Neural cell (in vitro differentiated cells): ENCODE results near the gene ZNF786. TPM values are rescaled to one million over a fixed set of nuclear protein-coding genes. Genes with fewer than 3 reads are reported as not detected.
"Not testable (repeated sequence)": the region's sequence is repeated elsewhere in the genome, so short reads cannot be mapped to it uniquely, and the experiment has no call there.

Experiments used
- H2AFZ ChIP-seq: fragments of 200-600, 300-800 bp; sonication (generic), shearing (Covaris generic); 2 replicates; pipeline ENCODE4 v1.6.0; 2014; ENCODE audit warnings: low read depth, mild to moderate bottlenecking, antibody characterized with exemption, low read length, moderate library complexity
- H3F3A ChIP-seq: fragments of 200-600 bp; shearing (Covaris generic); 2 replicates; pipeline ENCODE4 v1.6.1; 2016; ENCODE audit warnings: mild to moderate bottlenecking, moderate library complexity, mixed read lengths, antibody characterized with exemption, low read length; ENCODE audit not compliant: insufficient read depth, poor library complexity, severe bottlenecking
- H3K27ac ChIP-seq: fragments of 200-600, 300-800 bp; sonication (generic), shearing (Covaris generic); 2 replicates; pipeline ENCODE4 v1.5.1; 2014; ENCODE audit warnings: mild to moderate bottlenecking, low read length, moderate library complexity
- H3K27me3 ChIP-seq: fragments of 300-800, 200-600 bp; sonication (generic), shearing (Covaris generic); 2 replicates; pipeline ENCODE4 v1.6.0; 2014; ENCODE audit warnings: mild to moderate bottlenecking, low read depth, low read length, moderate library complexity; ENCODE audit not compliant: insufficient read depth
- H3K36me3 ChIP-seq: fragments of 300-800, 200-600 bp; sonication (generic), shearing (Covaris generic); 2 replicates; pipeline ENCODE4 v1.5.1; 2014; ENCODE audit warnings: mild to moderate bottlenecking, antibody characterized with exemption, low read length, moderate library complexity; ENCODE audit not compliant: insufficient read depth
- H3K4me2 ChIP-seq: fragments of 300-800, 200-600 bp; sonication (generic), shearing (Covaris generic); 2 replicates; pipeline ENCODE4 v1.6.0; 2014; ENCODE audit warnings: mild to moderate bottlenecking, low read length
- H3K4me3 ChIP-seq: fragments of 300-800, 200-600 bp; sonication (generic), shearing (Covaris generic); 2 replicates; pipeline ENCODE4 v1.5.1; 2014; ENCODE audit warnings: mild to moderate bottlenecking, low read length, moderate library complexity
- H3K79me2 ChIP-seq: fragments of 200-600 bp; shearing (Covaris generic); replicated peaks from 2 replicates; pipeline ENCODE4 v1.6.0; 2014; ENCODE audit warnings: mild to moderate bottlenecking, low read length, moderate library complexity; ENCODE audit not compliant: insufficient read depth
- H3K9ac ChIP-seq: fragments of 300-800, 200-600 bp; sonication (generic), shearing (Covaris generic); 2 replicates; pipeline ENCODE4 v1.6.1; 2016; ENCODE audit warnings: mild to moderate bottlenecking, low read length, mixed read lengths
- H3K9me2 ChIP-seq: fragments of 200-600 bp; shearing (Covaris generic); 2 replicates; pipeline ENCODE4 v1.6.1; 2016; ENCODE audit warnings: mild to moderate bottlenecking, low read length, mixed read lengths; ENCODE audit not compliant: insufficient read depth
- H3K9me3 ChIP-seq: fragments of 200-600, 300-800 bp; sonication (generic), shearing (Covaris generic); 2 replicates; pipeline ENCODE4 v1.6.1; 2016; ENCODE audit warnings: mild to moderate bottlenecking, mixed run types, low read length, moderate library complexity, mixed read lengths
- H4K20me1 ChIP-seq: fragments of 200-600 bp; shearing (Covaris generic); 2 replicates; pipeline ENCODE4 v1.6.1; 2016; ENCODE audit warnings: mild to moderate bottlenecking, mixed run types; ENCODE audit not compliant: insufficient read depth
- CTCF ChIP-seq: fragments of 450-650 bp; IDR thresholded peaks from 2 replicates; pipeline ENCODE4 v1.5.1; 2014; ENCODE audit warnings: antibody characterized with exemption, mild to moderate bottlenecking, moderate library complexity; ENCODE audit not compliant: poor library complexity, severe bottlenecking
- EP300 ChIP-seq: fragments of 450-650 bp; conservative IDR thresholded peaks from 2 replicates; pipeline ENCODE4 v1.6.1; 2014; ENCODE audit warnings: antibody characterized with exemption, mild to moderate bottlenecking, moderate library complexity; ENCODE audit not compliant: poor library complexity, severe bottlenecking
- EZH2 ChIP-seq: fragments of 200-600, 300-800 bp; shearing (Covaris generic), sonication (generic); IDR thresholded peaks from 2 replicates; pipeline ENCODE4 v1.6.1; 2014; ENCODE audit warnings: antibody characterized with exemption, low read length, borderline replicate concordance, mild to moderate bottlenecking; ENCODE audit not compliant: insufficient read depth, poor library complexity, severe bottlenecking
- MXI1 ChIP-seq: fragments of 450-650 bp; conservative IDR thresholded peaks from 2 replicates; pipeline ENCODE4 v1.6.1; 2014; ENCODE audit warnings: antibody characterized with exemption, mild to moderate bottlenecking; ENCODE audit not compliant: poor library complexity, severe bottlenecking
- POLR2AphosphoS5 ChIP-seq: IDR thresholded peaks from 2 replicates; pipeline ENCODE4 v1.6.1; 2012
- RAD21 ChIP-seq: fragments of 450-650 bp; conservative IDR thresholded peaks from 2 replicates; pipeline ENCODE4 v1.6.1; 2014; ENCODE audit warnings: antibody characterized with exemption, mild to moderate bottlenecking, moderate library complexity
- REST ChIP-seq: IDR thresholded peaks from 2 replicates; pipeline ENCODE4 v1.6.1; 2012; ENCODE audit warnings: borderline replicate concordance
- SMC3 ChIP-seq: fragments of 450-650 bp; conservative IDR thresholded peaks from 2 replicates; pipeline ENCODE4 v1.6.1; 2014; ENCODE audit warnings: antibody characterized with exemption, mild to moderate bottlenecking, moderate library complexity; ENCODE audit not compliant: poor library complexity
- TAF1 ChIP-seq: IDR thresholded peaks from 2 replicates; pipeline ENCODE4 v1.6.1; 2012; ENCODE audit warnings: low read depth
- polyA plus RNA-seq: library from polyadenylated mRNA; depleted of rRNA; stranded (reverse); fragments of >200 nt; gene quantifications from 2 replicates; pipeline ENCODE4 v1.2.3, GENCODE V29; 2014

The ZNF786 gene
- polyA plus RNA-seq, 1 donor from 2014 or later, result 7.8 TPM

GRCh38 chr7:149097088-149097487 is 6.6 kb upstream of the ZNF786 start:
- no peaks in the 10 kb centered on the region for H3K9me2 ChIP-seq
- H3K27ac ChIP-seq, result no peak overlapping the region
- no peaks in the 10 kb centered on the region for H3K36me3 ChIP-seq
- H3K9ac ChIP-seq, result no peak overlapping the region
- H3K9me3 ChIP-seq, result no peaks in the 10 kb centered on the region
- H2AFZ ChIP-seq, result no peak overlapping the region
- no peaks in the 10 kb centered on the region for H3K79me2 ChIP-seq
- TF ChIP-seq RAD21 (no peak), EZH2 (no peak), CTCF (no peak), SMC3 (no peak), REST (no peak), EP300 (no peak), TAF1 (no peak), MXI1 (no peak), POLR2AphosphoS5 (no peak)
- H3K4me3 ChIP-seq, result no peak overlapping the region
- H3K4me2 ChIP-seq, result no peak overlapping the region
- H4K20me1 ChIP-seq, result no peaks in the 10 kb centered on the region
- H3F3A ChIP-seq, result no peaks in the 10 kb centered on the region
- H3K27me3 ChIP-seq, result no peaks in the 10 kb centered on the region

GRCh38 chr7:149093228-149093627 is 2.7 kb upstream of the ZNF786 start:
- Histone ChIP-seq H4K20me1 (no peaks in the 10 kb centered on the region), H3F3A (no peaks in the 10 kb centered on the region), H2AFZ (no peak overlapping the region), H3K79me2 (peaks cover 13% of the 10 kb centered on the region), H3K9me2 (no peaks in the 10 kb centered on the region), H3K4me3 (no peak overlapping the region), H3K9me3 (no peaks in the 10 kb centered on the region), H3K27me3 (no peaks in the 10 kb centered on the region), H3K4me2 (no peak overlapping the region), H3K9ac (no peak overlapping the region), H3K27ac (no peak overlapping the region), H3K36me3 (no peaks in the 10 kb centered on the region)
- TF ChIP-seq TAF1 (no peak), REST (no peak), EP300 (no peak), RAD21 (no peak), CTCF (no peak), POLR2AphosphoS5 (no peak), MXI1 (no peak), EZH2 (no peak), SMC3 (no peak)

- not testable (repeated sequence) for H3K9ac ChIP-seq, H3K27me3 ChIP-seq, H3K4me3 ChIP-seq, H3K4me2 ChIP-seq, H3K36me3 ChIP-seq, H3K27ac ChIP-seq, H3K9me3 ChIP-seq, H4K20me1 ChIP-seq, H2AFZ ChIP-seq, H3F3A ChIP-seq, H3K9me2 ChIP-seq
- peaks cover 21% of the 10 kb centered on the region for H3K79me2 ChIP-seq
These were observed 1.7 kb upstream of the ZNF786 start for GRCh38 chr7:149092244-149092643.
